ENCODE data around the gene DPP6. TPM values are rescaled to one million over a fixed set of nuclear protein-coding genes. Genes with fewer than 3 reads are reported as not detected.

The DPP6 gene
- total and polyA plus RNA-seq, 2 donors (not counting 1 experiment from before 2014, with no cell fraction given): not detected

- ATAC-seq (ENCODE audit: low read depth): no peak
- Histone ChIP-seq H3K4me2 (replicated peaks; ENCODE audit: low read depth, low read length, poor library complexity, severe bottlenecking) (no peak overlapping the region), H3K27me3 (replicated peaks in 1 of 4; ENCODE audit: control extremely low read depth in 1 of 4, control insufficient read depth in 3 of 4, insufficient read depth in 4 of 4, low read length in 3 of 4) (no peaks in the 10 kb centered on the region), H3K36me3 (replicated peaks in 1 of 2; ENCODE audit: control extremely low read depth in 1 of 2, control insufficient read depth in 1 of 2, extremely low read depth in 1 of 2, insufficient read depth in 2 of 2, low read length in 1 of 2) (no peaks in the 10 kb centered on the region), H2AFZ (ENCODE audit: insufficient read depth, low read depth, low read length, poor library complexity, severe bottlenecking) (no peak overlapping the region), H3K9ac (ENCODE audit: low read length) (no peak overlapping the region), H3K4me3 (ENCODE audit: control extremely low read depth in 1 of 5, extremely low read depth in 1 of 5, insufficient read depth in 1 of 5, low read depth in 2 of 5, low read length in 4 of 5) (no peak overlapping the region), H3K9me3 (ENCODE audit: control extremely low read depth in 1 of 3, control insufficient read depth in 2 of 3, insufficient read depth in 1 of 3, low read length in 2 of 3) (peaks cover 0 to 4% (median 0%) of the 10 kb centered on the region in 3 donors), H3K27ac (ENCODE audit: low read length in 2 of 2) (no peak overlapping the region), H3K4me1 (ENCODE audit: control insufficient read depth in 2 of 2, insufficient read depth in 2 of 2, low read length in 2 of 2) (no peaks in the 10 kb centered on the region), H4K20me1 (ENCODE audit: control insufficient read depth, insufficient read depth, low read length, poor library complexity, severe bottlenecking) (no peaks in the 10 kb centered on the region), H3K79me2 (ENCODE audit: control insufficient read depth, insufficient read depth, low read length) (no peaks in the 10 kb centered on the region)
- 53% methylated on average over 4 of the region's 4 CpGs for WGBS (ENCODE audit: insufficient coverage)
- ChIA-PET POLR2A (no interaction called here), CTCF (no interaction called here)
- no peak overlapping the region for H3K27ac Mint-ChIP-seq
- H3K4me1 Mint-ChIP-seq: no peaks in the 10 kb centered on the region
- no peak overlapping the region for H3K4me3 Mint-ChIP-seq
- no peak for TF ChIP-seq EZH2 (IDR thresholded peaks at IDR 0.05; ENCODE audit: borderline replicate concordance, insufficient read depth, low read depth, low read length, poor library complexity, severe bottlenecking)
- TF ChIP-seq, protein P1, sequence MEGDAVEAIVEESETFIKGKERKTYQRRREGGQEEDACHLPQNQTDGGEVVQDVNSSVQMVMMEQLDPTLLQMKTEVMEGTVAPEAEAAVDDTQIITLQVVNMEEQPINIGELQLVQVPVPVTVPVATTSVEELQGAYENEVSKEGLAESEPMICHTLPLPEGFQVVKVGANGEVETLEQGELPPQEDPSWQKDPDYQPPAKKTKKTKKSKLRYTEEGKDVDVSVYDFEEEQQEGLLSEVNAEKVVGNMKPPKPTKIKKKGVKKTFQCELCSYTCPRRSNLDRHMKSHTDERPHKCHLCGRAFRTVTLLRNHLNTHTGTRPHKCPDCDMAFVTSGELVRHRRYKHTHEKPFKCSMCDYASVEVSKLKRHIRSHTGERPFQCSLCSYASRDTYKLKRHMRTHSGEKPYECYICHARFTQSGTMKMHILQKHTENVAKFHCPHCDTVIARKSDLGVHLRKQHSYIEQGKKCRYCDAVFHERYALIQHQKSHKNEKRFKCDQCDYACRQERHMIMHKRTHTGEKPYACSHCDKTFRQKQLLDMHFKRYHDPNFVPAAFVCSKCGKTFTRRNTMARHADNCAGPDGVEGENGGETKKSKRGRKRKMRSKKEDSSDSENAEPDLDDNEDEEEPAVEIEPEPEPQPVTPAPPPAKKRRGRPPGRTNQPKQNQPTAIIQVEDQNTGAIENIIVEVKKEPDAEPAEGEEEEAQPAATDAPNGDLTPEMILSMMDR (IDR thresholded peaks at IDR 0.05): no peak
- no peak for DNase-seq
- peaks cover 2% of the 10 kb centered on the region for H3K9me3 Mint-ChIP-seq (ENCODE audit: insufficient read depth)
- intact Hi-C loops (cut with micrococcal nuclease): no loop called here
- H3K27me3 Mint-ChIP-seq: no peaks in the 10 kb centered on the region
These were observed 579.0 kb downstream of the DPP6 start for GRCh38 chr7:154631162-154631561.

GRCh38 chr7:154633641-154634040 lies 581.4 kb downstream of the DPP6 start:
- no peaks in the 10 kb centered on the region for H4K20me1 ChIP-seq (ENCODE audit: control insufficient read depth, insufficient read depth, low read length, poor library complexity, severe bottlenecking)
- peaks cover 0 to 16% (median 0%) of the 10 kb centered on the region in 3 donors for H3K9me3 ChIP-seq (ENCODE audit: control extremely low read depth in 1 of 3, control insufficient read depth in 2 of 3, insufficient read depth in 1 of 3, low read length in 2 of 3)
- no peaks in the 10 kb centered on the region for H3K27me3 ChIP-seq (replicated peaks in 1 of 4; ENCODE audit: control extremely low read depth in 1 of 4, control insufficient read depth in 3 of 4, insufficient read depth in 4 of 4, low read length in 3 of 4)
- ATAC-seq (ENCODE audit: low read depth) (no peak), DNase-seq (no peak)
- H3K79me2 ChIP-seq (ENCODE audit: control insufficient read depth, insufficient read depth, low read length): no peaks in the 10 kb centered on the region
- Mint-ChIP-seq H3K27me3 (no peaks in the 10 kb centered on the region), H3K4me1 (no peaks in the 10 kb centered on the region), H3K27ac (no peak overlapping the region), H3K9me3 (ENCODE audit: insufficient read depth) (peaks cover 2% of the 10 kb centered on the region), H3K4me3 (no peak overlapping the region)
- no peaks in the 10 kb centered on the region for H3K36me3 ChIP-seq (replicated peaks in 1 of 2; ENCODE audit: control extremely low read depth in 1 of 2, control insufficient read depth in 1 of 2, extremely low read depth in 1 of 2, insufficient read depth in 2 of 2, low read length in 1 of 2)
- H2AFZ ChIP-seq (ENCODE audit: insufficient read depth, low read depth, low read length, poor library complexity, severe bottlenecking): no peak overlapping the region
- no peak overlapping the region for H3K27ac ChIP-seq (ENCODE audit: low read length in 2 of 2)
- TF ChIP-seq, protein P1 (IDR thresholded peaks at IDR 0.05): no peak
- no peak for TF ChIP-seq EZH2 (IDR thresholded peaks at IDR 0.05; ENCODE audit: borderline replicate concordance, insufficient read depth, low read depth, low read length, poor library complexity, severe bottlenecking)
- H3K9ac ChIP-seq (ENCODE audit: low read length): no peak overlapping the region
- H3K4me1 ChIP-seq (ENCODE audit: control insufficient read depth in 2 of 2, insufficient read depth in 2 of 2, low read length in 2 of 2): no peaks in the 10 kb centered on the region
- H3K4me2 ChIP-seq (replicated peaks; ENCODE audit: low read depth, low read length, poor library complexity, severe bottlenecking): no peak overlapping the region
- H3K4me3 ChIP-seq (ENCODE audit: control extremely low read depth in 1 of 5, extremely low read depth in 1 of 5, insufficient read depth in 1 of 5, low read depth in 2 of 5, low read length in 4 of 5): no peak overlapping the region
- ChIA-PET CTCF (no interaction called here), POLR2A (no interaction called here)
- 54% methylated on average over 2 of the region's 3 CpGs for WGBS (ENCODE audit: insufficient coverage)
- intact Hi-C loops (cut with micrococcal nuclease): no loop called here

Data from B cell (primary cell).